ENCODE results near the gene SLC25A15. TPM values are rescaled to one million over a fixed set of nuclear protein-coding genes. Genes with fewer than 3 reads are reported as not detected.
A peak's percentile ranks its signal among the peaks of the same experiment; 100 is the strongest.

SLC25A15 gene
- total RNA-seq (2014; rRNA removed; shearing (Covaris generic)) = 22.7 and 30.2 TPM in 2 replicates

DNA sequence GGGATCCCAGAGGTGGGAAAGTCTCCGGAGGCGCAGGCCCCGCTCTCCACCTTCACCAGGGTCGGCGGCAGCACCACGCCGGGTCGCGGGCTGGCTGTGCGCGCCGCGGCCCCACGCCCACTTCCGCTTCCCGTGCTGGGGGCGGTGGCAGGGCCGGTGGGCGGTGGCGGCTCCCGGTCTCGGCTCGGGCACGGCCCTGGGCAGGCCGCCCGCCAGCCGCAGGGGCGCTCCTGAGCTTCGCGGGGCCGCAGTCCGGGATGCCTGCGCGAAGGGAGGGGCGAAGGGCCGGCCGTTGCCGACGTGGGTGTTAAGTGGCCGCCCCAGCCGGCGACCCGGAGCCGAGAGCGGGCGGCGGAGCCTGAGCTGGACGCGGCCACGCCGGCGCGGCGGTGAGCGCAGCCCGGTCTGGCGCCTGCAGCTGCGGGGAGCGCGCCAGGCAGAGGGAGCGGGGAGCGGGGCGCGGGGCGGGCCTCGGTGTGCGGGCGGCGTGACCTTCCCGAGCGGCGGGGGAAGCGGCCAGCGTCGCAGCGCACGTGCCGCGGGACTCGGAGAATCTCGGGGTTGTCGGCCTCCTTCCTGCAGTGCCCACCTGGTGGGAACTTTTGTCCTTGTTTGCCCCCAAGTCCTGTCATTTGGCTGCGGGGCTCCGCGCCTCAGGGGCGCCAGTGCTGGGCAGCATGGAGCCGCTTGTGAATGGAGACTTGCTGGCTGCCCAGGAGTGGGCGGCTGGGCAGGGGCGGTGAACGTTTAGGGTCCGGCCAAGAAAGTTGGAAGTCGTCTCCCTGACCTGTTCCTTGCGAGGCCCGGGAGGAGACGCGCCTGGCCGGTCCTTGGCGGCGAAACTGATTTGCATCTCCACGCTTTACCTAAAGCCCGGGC, at the start of gene SLC25A15:
SLC25A15 (plus strand) TSS at position 337 of the 879 bp plus-strand sequence. CDS start 3,616 bp downstream, outside the sequence.
- DNase-seq (ENCODE audit: low spot score) = peak; percentile 94

- DNase-seq (ENCODE audit: low spot score) = no peak
Measured at GRCh38 chr13:40749327-40749726, 40.1 kb upstream of the SLC25A15 start.

DNA sequence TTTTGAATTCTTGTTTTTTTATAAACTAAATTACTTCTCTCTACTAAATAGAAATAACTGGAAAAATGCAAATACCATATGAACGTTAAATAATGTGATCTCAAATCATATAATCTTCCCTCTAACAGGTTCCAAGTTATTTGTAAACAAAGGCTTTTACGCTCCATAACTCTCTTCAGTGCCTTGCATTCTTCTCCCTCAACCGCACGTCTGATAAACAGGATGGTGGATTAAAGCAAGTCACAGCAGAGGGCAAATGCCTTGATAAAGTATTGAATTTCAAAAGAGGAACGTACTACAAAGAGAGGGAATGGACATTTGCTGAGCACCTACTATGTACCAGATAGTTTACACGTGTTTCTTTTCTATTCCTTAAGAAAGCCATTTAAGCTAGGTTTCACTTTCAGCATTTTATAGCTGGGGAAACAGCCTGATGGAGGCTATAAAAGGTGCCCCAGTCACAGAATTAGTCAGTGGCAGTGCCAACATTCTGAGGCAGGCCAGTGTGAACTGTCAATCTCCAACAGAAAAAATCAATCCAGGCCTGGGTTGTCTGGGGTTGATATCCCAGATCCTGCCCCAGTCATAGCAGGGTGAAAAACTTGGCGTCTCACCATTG, 34.2 kb upstream of the SLC25A15 start:
- DNase-seq (ENCODE audit: low spot score) = no peak

DNA sequence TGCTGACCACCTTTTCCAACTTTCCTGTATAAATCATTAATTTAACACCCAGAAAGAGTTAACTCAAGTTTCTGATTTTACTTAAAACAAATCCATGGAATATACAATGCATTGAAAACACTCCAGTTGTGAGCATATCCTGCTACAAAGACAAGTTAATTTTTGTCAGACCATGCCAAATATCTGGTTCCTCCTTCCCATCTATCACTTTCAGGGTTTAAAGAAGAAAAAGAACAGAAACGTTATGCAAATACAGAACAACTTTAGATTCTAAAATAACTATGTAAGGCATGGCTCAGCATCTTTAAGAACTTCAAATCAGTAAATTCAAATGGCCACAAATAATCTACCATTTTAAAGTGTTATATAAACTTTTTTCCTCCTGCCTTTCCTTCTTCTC, 33.4 kb upstream of the SLC25A15 start:
- no peak for DNase-seq (ENCODE audit: low spot score)

DNA sequence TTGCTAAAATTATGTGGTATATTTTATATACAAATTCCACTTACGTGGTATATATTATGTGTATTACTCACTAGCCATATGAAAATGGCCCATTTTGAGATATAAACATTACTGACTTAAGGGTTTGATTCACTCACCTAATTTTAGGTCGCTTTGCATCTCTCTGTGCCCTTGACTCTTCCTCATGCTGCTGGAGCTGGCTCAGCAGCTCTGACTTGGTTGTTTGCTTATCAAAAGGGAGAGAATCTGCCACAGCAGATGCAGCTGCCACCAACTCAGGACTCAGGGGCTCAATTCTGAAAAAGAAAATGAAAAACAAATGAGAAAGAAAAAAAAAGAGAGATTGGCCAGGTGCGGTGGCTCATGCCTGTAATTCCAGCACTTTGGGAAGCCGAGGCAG, 30.6 kb upstream of the SLC25A15 start:
- DNase-seq (ENCODE audit: low spot score) = no peak

- no peak for DNase-seq (ENCODE audit: low spot score)
Measured at GRCh38 chr13:40762849-40763248, 26.6 kb upstream of the SLC25A15 start.

- no peak for DNase-seq (ENCODE audit: low spot score)
Measured at GRCh38 chr13:40764587-40765403, 24.6 kb upstream of the SLC25A15 start.

DNA sequence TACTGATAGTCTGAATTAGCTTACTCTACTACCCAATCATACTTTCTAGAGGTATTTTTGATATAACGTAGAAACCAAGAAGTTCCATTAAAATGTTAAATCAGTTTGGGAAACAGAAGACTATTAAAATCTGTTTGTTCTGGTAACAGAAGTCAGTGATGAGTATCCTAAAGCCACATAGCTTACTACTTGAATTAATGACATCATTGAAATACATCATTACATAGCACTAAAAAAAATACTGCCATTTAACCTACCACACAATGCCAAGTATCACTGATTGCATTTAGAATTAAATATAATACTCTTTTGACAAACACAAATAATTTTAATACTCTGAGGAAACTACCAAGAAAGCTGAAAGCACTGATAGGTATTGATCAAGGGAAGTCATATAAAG, 23.8 kb upstream of the SLC25A15 start:
- no peak for DNase-seq (ENCODE audit: low spot score)

GRCh38 chr13:40769970-40770369, 19.4 kb upstream of the SLC25A15 start:
- no peak for DNase-seq (ENCODE audit: low spot score)

DNA sequence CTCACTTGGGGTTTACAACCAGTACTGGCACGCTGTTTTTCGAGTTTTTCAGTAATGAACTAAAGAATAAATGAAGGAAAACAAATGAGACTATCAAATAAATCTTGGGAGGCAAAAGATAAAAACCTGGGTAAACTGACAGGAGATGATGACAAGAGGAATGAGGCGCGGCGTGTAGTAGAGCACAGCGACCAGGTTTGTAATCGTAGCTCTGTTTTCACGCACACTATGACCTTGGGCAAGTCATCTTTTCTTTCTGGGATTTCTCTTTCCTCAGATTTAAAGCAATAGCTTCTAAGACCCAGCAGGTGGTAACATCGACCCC, 18.8 kb upstream of the SLC25A15 start:
- no peak for DNase-seq (ENCODE audit: low spot score)

- peak; percentile 99 for DNase-seq (ENCODE audit: low spot score)
Measured at GRCh38 chr13:40770934-40771618, 18.3 kb upstream of the SLC25A15 start, which contains the start of gene MRPS31. Gene MRPS31, minus strand, starts transcription at chr13:40771190. Its CDS starts 54 bp downstream, at chr13:40771136.

GRCh38 chr13:40772765-40773473, 16.5 kb upstream of the SLC25A15 start:
- DNase-seq (ENCODE audit: low spot score) = no peak

DNA sequence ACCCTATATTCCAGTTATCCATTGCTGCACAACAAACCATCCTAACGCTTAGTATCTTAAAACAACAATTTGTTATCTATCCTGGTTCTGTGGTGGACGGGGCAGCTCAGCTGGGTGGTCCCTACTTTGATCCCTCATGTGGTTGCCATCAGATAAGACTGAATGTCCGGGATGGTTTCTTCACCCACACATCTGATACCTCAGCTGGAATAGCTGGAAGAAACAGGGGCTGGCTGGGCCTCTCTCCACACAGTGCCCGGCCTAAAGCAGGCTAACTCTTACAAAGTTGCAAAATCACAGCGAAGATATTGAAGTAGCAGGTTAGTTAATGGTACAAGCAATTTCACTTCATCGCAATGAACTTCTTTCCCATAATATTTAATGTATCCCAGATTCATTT, 14.7 kb upstream of the SLC25A15 start:
- DNase-seq (ENCODE audit: low spot score) = no peak

GRCh38 chr13:40776232-40776631, 13.2 kb upstream of the SLC25A15 start:
- DNase-seq (ENCODE audit: low spot score) = no peak

GRCh38 chr13:40776681-40777165, 12.7 kb upstream of the SLC25A15 start:
- no peak for DNase-seq (ENCODE audit: low spot score)

DNA sequence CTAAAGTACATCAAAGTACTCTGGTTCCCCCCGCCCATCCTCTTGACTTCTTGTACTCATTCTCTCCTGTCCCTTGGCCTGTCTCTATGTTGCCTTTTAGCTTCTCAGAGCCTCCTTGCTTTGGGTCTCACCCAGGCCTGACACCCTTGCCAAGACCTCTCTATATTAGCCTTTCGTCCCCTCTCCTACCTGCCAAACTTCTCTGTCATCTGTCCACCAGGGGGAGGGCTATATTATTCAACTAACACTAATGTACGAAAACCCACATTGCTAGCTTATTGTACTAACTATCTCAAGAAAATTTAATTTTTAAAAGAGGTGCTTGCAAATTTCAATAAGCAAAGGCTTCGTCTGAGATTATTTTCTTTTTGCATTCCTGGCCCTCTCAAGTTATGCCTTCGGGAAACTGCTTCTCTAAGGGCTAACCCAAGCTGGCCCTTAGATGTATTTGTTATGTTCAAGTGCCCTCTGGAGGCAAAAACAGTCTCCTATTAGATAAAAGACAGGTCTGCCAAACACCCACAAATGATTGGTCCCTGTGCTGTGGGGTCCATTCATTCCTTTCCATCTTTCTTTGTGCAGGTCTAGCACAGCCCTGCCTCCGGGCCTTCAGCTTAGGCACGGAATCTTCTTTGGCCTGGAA, 12.1 kb upstream of the SLC25A15 start:
- DNase-seq (ENCODE audit: low spot score) = peak; percentile 94

DNA sequence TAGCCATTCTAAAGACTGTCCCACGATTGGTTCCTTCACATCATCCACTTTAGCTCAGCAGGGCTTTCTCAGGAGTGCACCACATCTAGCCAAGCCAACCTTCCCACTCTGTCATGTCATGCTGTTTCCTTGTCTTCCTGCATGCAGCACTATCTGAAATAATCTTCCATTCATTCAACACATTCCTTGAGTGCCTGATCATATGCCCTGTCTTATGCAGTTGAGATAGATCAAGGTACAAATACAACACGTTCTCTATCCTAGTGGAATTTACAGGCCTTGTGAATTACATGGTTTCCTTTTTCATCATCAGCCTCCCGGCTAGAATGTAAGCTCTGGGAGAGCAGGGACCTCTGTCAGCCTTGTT, 11.6 kb upstream of the SLC25A15 start:
- no peak for DNase-seq (ENCODE audit: low spot score)

GRCh38 chr13:40779049-40779448, 10.4 kb upstream of the SLC25A15 start:
- DNase-seq (ENCODE audit: low spot score) = no peak

DNA sequence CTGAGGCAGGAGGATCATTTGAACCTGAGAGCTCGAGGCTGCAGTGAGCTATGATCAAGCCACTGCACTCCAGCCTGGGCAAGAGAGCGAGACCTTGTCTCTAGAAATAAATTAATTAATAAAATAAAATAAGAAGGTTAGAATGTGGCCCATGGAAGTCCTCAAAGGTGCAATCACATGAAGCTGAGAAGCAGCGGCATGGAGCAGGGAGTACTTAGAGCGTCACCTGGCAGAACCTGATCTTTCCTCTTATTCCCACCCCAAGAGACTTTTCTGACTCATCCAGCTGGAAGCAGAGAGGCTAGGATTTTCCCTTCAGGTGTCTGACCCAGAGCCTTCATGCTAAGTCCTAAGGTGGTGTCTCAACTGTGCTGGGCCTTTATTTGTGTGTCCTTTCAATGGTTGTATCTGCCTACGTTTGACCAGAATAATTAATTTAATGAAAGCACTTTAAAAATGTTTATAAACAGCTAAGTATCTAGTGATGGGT, 9.6 kb upstream of the SLC25A15 start:
- no peak for DNase-seq (ENCODE audit: low spot score)

DNA sequence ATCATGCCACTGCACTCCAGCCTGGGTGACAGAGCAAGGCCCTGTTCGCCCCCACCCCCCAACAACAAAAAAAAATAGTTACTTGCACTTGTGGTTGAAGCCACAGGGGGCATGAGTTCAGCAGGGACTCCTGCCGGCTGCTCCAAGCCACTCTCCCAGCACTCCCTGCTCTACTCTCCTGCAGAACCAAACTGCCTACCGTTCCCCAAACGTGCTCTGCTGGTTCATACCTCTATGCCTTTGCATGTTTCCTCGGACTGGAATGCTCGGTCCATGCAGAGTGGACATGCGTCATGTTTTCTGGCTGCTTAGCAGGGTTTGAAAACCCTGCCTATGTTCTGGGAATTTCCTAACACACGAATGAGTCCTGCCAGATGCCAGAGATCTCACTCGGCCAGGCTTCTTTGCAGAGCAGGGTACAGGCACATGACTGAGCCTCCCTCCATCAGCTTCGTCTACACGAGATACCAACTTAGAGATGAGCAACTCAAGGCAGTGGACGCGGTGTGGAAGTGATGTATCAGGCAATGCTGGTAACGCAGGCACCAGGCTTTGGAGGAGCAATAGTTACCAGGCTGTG, 8.5 kb upstream of the SLC25A15 start:
- DNase-seq (ENCODE audit: low spot score) = peak; percentile 36

Measured in HT-29 (cell line).